Neural progenitor cell (in vitro differentiated cells): ENCODE measurements around the gene PCGF1. TPM values are rescaled to one million over a fixed set of nuclear protein-coding genes. Genes with fewer than 3 reads are reported as not detected.
"Not testable (repeated sequence)": the region's sequence is repeated elsewhere in the genome, so short reads cannot be mapped to it uniquely, and the experiment has no call there.

ENCODE experiments used
- DNase-seq: peaks from one replicate; pipeline ENCODE4 v3.0.0-alpha.2; 2016; ENCODE audit warnings: low spot score
- H2AFZ ChIP-seq: fragments of 200-600 bp; sonication (generic); replicated peaks from 2 replicates; pipeline ENCODE4 v1.6.1; 2016; ENCODE audit warnings: antibody characterized with exemption
- H3F3A ChIP-seq: fragments of 200-600 bp; sonication (generic); 2 replicates; pipeline ENCODE4 v1.6.1; 2016; ENCODE audit warnings: antibody characterized with exemption, low read depth
- H3K27ac ChIP-seq: fragments of 200-600 bp; sonication (generic); 2 replicates; pipeline ENCODE4 v1.5.1; 2016; ENCODE audit warnings: mild to moderate bottlenecking
- H3K27me3 ChIP-seq: fragments of 200-600 bp; sonication (generic); 2 replicates; pipeline ENCODE4 v1.6.1; 2016; ENCODE audit warnings: mild to moderate bottlenecking, moderate library complexity
- H3K36me3 ChIP-seq: fragments of 200-600 bp; sonication (generic); 2 replicates; pipeline ENCODE4 v1.5.1; 2016
- H3K4me1 ChIP-seq: fragments of 200-600 bp; sonication (generic); 2 replicates; pipeline ENCODE4 v1.6.1; 2016; ENCODE audit warnings: mixed run types
- H3K4me2 ChIP-seq: fragments of 200-600 bp; sonication (generic); 2 replicates; pipeline ENCODE4 v1.6.1; 2016
- H3K4me3 ChIP-seq: fragments of 200-600 bp; sonication (generic); 2 replicates; pipeline ENCODE4 v1.5.1; 2016
- H3K79me2 ChIP-seq: fragments of 200-600 bp; sonication (generic); 2 replicates; pipeline ENCODE4 v1.6.1; 2016; ENCODE audit warnings: low read depth
- H3K9ac ChIP-seq: fragments of 200-600 bp; sonication (generic); 2 replicates; pipeline ENCODE4 v1.6.1; 2016
- H3K9me3 ChIP-seq: fragments of 200-600 bp; sonication (generic); 2 replicates; pipeline ENCODE4 v1.5.1; 2016; ENCODE audit warnings: low read depth
- H4K20me1 ChIP-seq: fragments of 200-600 bp; sonication (generic); 2 replicates; pipeline ENCODE4 v1.6.1; 2016; ENCODE audit warnings: low read depth
- H3K27ac Mint-ChIP-seq: 3 replicates; pipeline ENCODE4 v1.8.0; 2021; ENCODE audit warnings: mixed read lengths
- H3K27me3 Mint-ChIP-seq: 2 replicates; pipeline ENCODE4 v1.8.0; 2022; ENCODE audit warnings: low read depth, mild to moderate bottlenecking, inconsistent platforms, moderate library complexity, mixed read lengths; ENCODE audit not compliant: insufficient read depth
- H3K36me3 Mint-ChIP-seq: 3 replicates; pipeline ENCODE4 v1.8.0; 2021; ENCODE audit warnings: mixed read lengths
- H3K4me1 Mint-ChIP-seq: 3 replicates; pipeline ENCODE4 v1.8.0; 2021; ENCODE audit warnings: mixed read lengths
- H3K4me3 Mint-ChIP-seq: 3 replicates; pipeline ENCODE4 v1.8.0; 2021; ENCODE audit warnings: mild to moderate bottlenecking, moderate library complexity, mixed read lengths
- H3K9me3 Mint-ChIP-seq: 3 replicates; pipeline ENCODE4 v1.8.0; 2020; ENCODE audit warnings: mixed read lengths
- EZH2 ChIP-seq: fragments of 200-600 bp; sonication (generic); IDR thresholded peaks from 2 replicates; pipeline ENCODE4 v1.6.1; 2017; ENCODE audit warnings: antibody characterized with exemption, mild to moderate bottlenecking, moderate library complexity
- EZH2phosphoT487 ChIP-seq: fragments of 200-600 bp; sonication (generic); IDR thresholded peaks from 2 replicates; pipeline ENCODE4 v1.6.1; 2017; ENCODE audit warnings: antibody characterized with exemption
- total RNA-seq: library from RNA; depleted of rRNA; stranded (reverse); fragments of >200 nt; gene quantifications from 2 replicates; pipeline ENCODE4 v1.2.3, GENCODE V29; 2015; ENCODE audit warnings: low replicate concordance
- TF ChIP-seq, protein P1 (sequence below): fragments of 200-600 bp; sonication (generic); IDR thresholded peaks from 2 replicates; pipeline ENCODE4 v1.5.1; 2017; ENCODE audit warnings: antibody characterized with exemption, mild to moderate bottlenecking

PCGF1 gene
- total RNA-seq, 1 donor from 2014 or later: 10.9 TPM

DNA sequence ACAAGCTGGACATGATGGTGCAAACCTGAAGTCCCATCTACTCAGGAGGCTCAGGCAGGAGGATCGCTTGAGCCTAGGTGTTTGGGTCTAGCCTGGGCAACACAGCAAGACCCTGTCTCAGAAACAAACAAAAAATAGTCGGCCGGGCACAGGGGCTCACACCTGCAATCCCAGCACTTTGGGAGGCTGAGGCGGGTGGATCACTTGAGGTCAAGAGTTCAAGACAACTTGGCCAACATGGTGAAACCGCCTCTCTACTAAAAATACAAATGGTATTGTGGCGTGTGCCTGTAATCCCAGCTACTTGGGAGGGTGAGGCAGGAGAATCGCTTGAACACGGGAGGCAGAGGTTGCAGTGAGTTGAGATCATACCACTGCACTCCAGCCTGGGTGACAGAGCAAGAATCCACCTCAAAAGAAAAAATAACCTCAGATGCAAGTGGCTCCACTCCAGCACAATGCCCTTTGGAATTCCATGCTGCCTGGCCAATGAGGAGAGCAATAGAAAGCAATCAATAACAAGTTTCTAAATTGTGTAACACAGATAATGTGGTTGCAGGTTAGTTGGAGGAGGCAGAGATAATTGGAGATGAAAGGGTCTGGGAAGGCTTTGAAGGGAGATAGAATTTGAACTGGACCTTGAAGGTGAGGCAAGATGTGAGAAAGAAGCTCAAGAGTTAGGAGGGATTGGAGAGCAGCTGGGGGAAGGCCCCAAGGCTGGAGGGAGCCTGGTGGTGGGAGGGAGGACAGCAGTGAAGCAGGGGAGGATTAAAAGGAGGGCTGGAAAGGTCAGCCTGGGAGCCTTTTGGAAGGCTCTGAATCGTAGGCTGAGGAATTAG is 18.6 kb downstream of the PCGF1 start:
- Mint-ChIP-seq H3K27ac (no peak overlapping the region), H3K27me3 (no peaks in the 10 kb centered on the region), H3K4me3 (no peak overlapping the region), H3K4me1 (no peaks in the 10 kb centered on the region), H3K9me3 (no peaks in the 10 kb centered on the region), H3K36me3 (peaks cover 28% of the 10 kb centered on the region)
- H3K36me3 ChIP-seq: no peaks in the 10 kb centered on the region
- no peak for DNase-seq
- no peak for TF ChIP-seq EZH2
- TF ChIP-seq EZH2phosphoT487: no peak
- TF ChIP-seq, protein P1, sequence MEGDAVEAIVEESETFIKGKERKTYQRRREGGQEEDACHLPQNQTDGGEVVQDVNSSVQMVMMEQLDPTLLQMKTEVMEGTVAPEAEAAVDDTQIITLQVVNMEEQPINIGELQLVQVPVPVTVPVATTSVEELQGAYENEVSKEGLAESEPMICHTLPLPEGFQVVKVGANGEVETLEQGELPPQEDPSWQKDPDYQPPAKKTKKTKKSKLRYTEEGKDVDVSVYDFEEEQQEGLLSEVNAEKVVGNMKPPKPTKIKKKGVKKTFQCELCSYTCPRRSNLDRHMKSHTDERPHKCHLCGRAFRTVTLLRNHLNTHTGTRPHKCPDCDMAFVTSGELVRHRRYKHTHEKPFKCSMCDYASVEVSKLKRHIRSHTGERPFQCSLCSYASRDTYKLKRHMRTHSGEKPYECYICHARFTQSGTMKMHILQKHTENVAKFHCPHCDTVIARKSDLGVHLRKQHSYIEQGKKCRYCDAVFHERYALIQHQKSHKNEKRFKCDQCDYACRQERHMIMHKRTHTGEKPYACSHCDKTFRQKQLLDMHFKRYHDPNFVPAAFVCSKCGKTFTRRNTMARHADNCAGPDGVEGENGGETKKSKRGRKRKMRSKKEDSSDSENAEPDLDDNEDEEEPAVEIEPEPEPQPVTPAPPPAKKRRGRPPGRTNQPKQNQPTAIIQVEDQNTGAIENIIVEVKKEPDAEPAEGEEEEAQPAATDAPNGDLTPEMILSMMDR: no peak
- H4K20me1 ChIP-seq: peaks cover 4% of the 10 kb centered on the region
- H3K9ac ChIP-seq: no peak overlapping the region
- H3K79me2 ChIP-seq: peaks cover 6% of the 10 kb centered on the region
- no peaks in the 10 kb centered on the region for H3K27me3 ChIP-seq
- H3K4me1 ChIP-seq: no peaks in the 10 kb centered on the region
- no peak overlapping the region for H3K4me2 ChIP-seq
- no peaks in the 10 kb centered on the region for H3K9me3 ChIP-seq
- H3K4me3 ChIP-seq: no peak overlapping the region
- H2AFZ ChIP-seq: no peak overlapping the region
- H3F3A ChIP-seq: no peaks in the 10 kb centered on the region
- H3K27ac ChIP-seq: no peak overlapping the region

DNA sequence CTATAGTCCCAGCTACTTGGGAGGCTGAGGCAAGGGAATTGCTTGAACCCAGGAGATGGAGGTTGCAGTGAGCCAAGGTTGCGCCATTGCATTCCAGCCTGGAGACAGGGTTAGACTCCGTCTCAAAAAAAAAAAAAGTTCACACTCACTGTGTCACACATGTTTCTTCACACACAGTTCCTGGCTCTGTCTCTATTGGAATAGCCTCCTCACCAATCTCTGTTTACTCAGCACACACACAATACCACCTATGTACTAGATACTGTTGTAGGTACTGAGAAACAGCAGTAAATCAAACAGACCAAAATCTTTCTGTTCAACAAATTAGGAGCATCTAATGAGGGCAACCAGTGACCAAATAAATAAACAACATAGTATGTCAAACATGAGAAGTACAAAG is 21.4 kb downstream of the PCGF1 start:
- Histone ChIP-seq H3K27me3 (no peaks in the 10 kb centered on the region), H3K9me3 (no peaks in the 10 kb centered on the region), H3F3A (no peaks in the 10 kb centered on the region), H3K4me1 (peaks cover 4% of the 10 kb centered on the region), H3K27ac (no peak overlapping the region), H3K79me2 (peaks cover 21% of the 10 kb centered on the region), H4K20me1 (peaks cover 16% of the 10 kb centered on the region), H3K4me2 (no peak overlapping the region), H2AFZ (no peak overlapping the region), H3K4me3 (no peak overlapping the region), H3K36me3 (no peaks in the 10 kb centered on the region), H3K9ac (no peak overlapping the region)
- H3K27me3 Mint-ChIP-seq: no peaks in the 10 kb centered on the region
- peaks cover 17% of the 10 kb centered on the region for H3K36me3 Mint-ChIP-seq
- H3K27ac Mint-ChIP-seq: no peak overlapping the region
- no peak for TF ChIP-seq EZH2
- TF ChIP-seq, protein P1: no peak
- no peak for TF ChIP-seq EZH2phosphoT487
- H3K9me3 Mint-ChIP-seq: no peaks in the 10 kb centered on the region
- H3K4me3 Mint-ChIP-seq: no peak overlapping the region
- H3K4me1 Mint-ChIP-seq: peaks cover 9% of the 10 kb centered on the region
- no peak for DNase-seq

DNA sequence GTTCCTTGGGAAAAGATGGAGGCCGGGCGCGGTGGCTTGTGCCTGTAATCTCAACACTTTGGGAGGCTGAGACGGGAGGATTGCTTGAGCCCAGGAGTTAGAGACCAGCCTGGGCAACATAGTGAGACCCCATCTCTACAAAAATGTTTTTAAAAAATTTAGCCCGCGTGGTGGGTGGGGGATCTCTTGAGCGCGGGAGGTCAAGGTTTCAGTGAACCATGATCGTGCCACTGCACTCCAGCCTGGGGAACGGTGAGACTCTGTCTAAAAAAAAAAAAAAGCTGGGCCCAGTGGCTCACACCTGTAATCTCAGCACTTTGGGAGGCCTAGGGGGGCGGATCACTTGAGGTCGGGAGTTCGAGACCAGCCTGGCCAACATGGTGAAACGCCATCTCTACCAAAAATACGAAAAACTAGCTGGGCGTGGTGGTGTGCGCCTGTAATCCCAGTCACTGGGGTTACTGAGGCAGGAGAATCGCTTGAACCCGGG is 23.8 kb downstream of the PCGF1 start:
- not testable (repeated sequence) for H3F3A ChIP-seq, H3K9me3 Mint-ChIP-seq, H3K27ac ChIP-seq, H3K27me3 Mint-ChIP-seq, H3K27me3 ChIP-seq, H3K9me3 ChIP-seq, H3K9ac ChIP-seq, DNase-seq, H3K4me1 ChIP-seq, H3K36me3 ChIP-seq
- Histone ChIP-seq H3K79me2 (peaks cover 33% of the 10 kb centered on the region), H4K20me1 (peaks cover 23% of the 10 kb centered on the region), H3K4me3 (peak overlapping the region; percentile 81), H3K4me2 (peak overlapping the region; percentile 97), H2AFZ (peak overlapping the region; percentile 84)
- H3K4me1 Mint-ChIP-seq: peaks cover 21% of the 10 kb centered on the region
- H3K27ac Mint-ChIP-seq: peak overlapping the region; percentile 27
- peak overlapping the region; percentile 100 for H3K4me3 Mint-ChIP-seq
- H3K36me3 Mint-ChIP-seq: peaks cover 10% of the 10 kb centered on the region
